H9 (cell line): ENCODE measurements around the gene DCDC1. TPM values are rescaled to one million over a fixed set of nuclear protein-coding genes. Genes with fewer than 3 reads are reported as not detected.

ENCODE experiments used
- DNase-seq: peaks from one replicate; pipeline ENCODE4 v3.0.0-alpha.2; 2017
- H2AFZ ChIP-seq: one replicate; pipeline ENCODE4 v1.6.1; 2013; ENCODE audit warnings: mild to moderate bottlenecking, low read length, control low read depth, moderate library complexity
- H2AK5ac ChIP-seq: 2 replicates; pipeline ENCODE4 v1.6.1; 2013; ENCODE audit warnings: low read length, control low read depth, mixed read lengths; ENCODE audit not compliant: insufficient read length
- H2BK120ac ChIP-seq: one replicate; pipeline ENCODE4 v1.6.1; 2013; ENCODE audit warnings: low read depth, mild to moderate bottlenecking, low read length, control low read depth, inconsistent platforms; ENCODE audit not compliant: poor library complexity, severe bottlenecking
- H2BK12ac ChIP-seq: 2 replicates; pipeline ENCODE4 v1.6.1; 2013; ENCODE audit warnings: low read length, control low read depth, mixed read lengths, low read depth; ENCODE audit not compliant: insufficient read length
- H2BK15ac ChIP-seq: 2 replicates; pipeline ENCODE4 v1.6.1; 2013; ENCODE audit warnings: low read depth, low read length, control low read depth
- H2BK20ac ChIP-seq: one replicate; pipeline ENCODE4 v1.6.1; 2013; ENCODE audit warnings: low read depth, mild to moderate bottlenecking, low read length, control low read depth, inconsistent platforms; ENCODE audit not compliant: poor library complexity, severe bottlenecking
- H2BK5ac ChIP-seq: 2 replicates; pipeline ENCODE4 v1.6.1; 2013; ENCODE audit warnings: low read length, control low read depth, mixed read lengths; ENCODE audit not compliant: insufficient read length
- H3K14ac ChIP-seq: 2 replicates; pipeline ENCODE4 v1.6.1; 2013; ENCODE audit warnings: low read length, control low read depth; ENCODE audit not compliant: insufficient read depth
- H3K18ac ChIP-seq: 2 replicates; pipeline ENCODE4 v1.6.1; 2013; ENCODE audit warnings: low read depth, mild to moderate bottlenecking, mixed read lengths, low read length, control low read depth; ENCODE audit not compliant: insufficient read length
- H3K23ac ChIP-seq: 2 replicates; pipeline ENCODE4 v1.6.1; 2013; ENCODE audit warnings: low read length, control low read depth, mixed read lengths, low read depth; ENCODE audit not compliant: insufficient read length
- H3K23me2 ChIP-seq: 2 replicates; pipeline ENCODE4 v1.6.1; 2013; ENCODE audit warnings: low read depth, mild to moderate bottlenecking, mixed read lengths, low read length, control low read depth; ENCODE audit not compliant: insufficient read length, poor library complexity, severe bottlenecking
- H3K27ac ChIP-seq: 2 replicates; pipeline ENCODE4 v1.5.1; 2013; ENCODE audit warnings: low read length, control low read depth, mixed read lengths, low read depth; ENCODE audit not compliant: insufficient read length
- H3K27me3 ChIP-seq: 2 replicates; pipeline ENCODE4 v1.6.1; 2013; ENCODE audit warnings: low read length, control low read depth, inconsistent platforms; ENCODE audit not compliant: insufficient read depth
- H3K4ac ChIP-seq: 2 replicates; pipeline ENCODE4 v1.6.1; 2013; ENCODE audit warnings: low read depth, mild to moderate bottlenecking, control low read depth, inconsistent platforms, low read length, moderate library complexity
- H3K4me1 ChIP-seq: 2 replicates; pipeline ENCODE4 v1.6.1; 2013; ENCODE audit warnings: low read length, control low read depth, inconsistent platforms; ENCODE audit not compliant: insufficient read depth
- H3K4me2 ChIP-seq: 2 replicates; pipeline ENCODE4 v1.6.1; 2013; ENCODE audit warnings: low read length, control low read depth, mixed read lengths; ENCODE audit not compliant: insufficient read length, insufficient read depth
- H3K56ac ChIP-seq: 2 replicates; pipeline ENCODE4 v1.6.1; 2013; ENCODE audit warnings: low read depth, mild to moderate bottlenecking, mixed read lengths, low read length, control low read depth; ENCODE audit not compliant: insufficient read length
- H3K79me1 ChIP-seq: 2 replicates; pipeline ENCODE4 v1.6.1; 2013; ENCODE audit warnings: low read depth, mild to moderate bottlenecking, moderate library complexity, low read length, control low read depth, inconsistent platforms; ENCODE audit not compliant: insufficient read depth, poor library complexity, severe bottlenecking
- H3K79me2 ChIP-seq: 2 replicates; pipeline ENCODE4 v1.6.1; 2013; ENCODE audit warnings: low read length, control low read depth, inconsistent platforms; ENCODE audit not compliant: insufficient read depth
- H3K9ac ChIP-seq: 2 replicates; pipeline ENCODE4 v1.6.1; 2013; ENCODE audit warnings: low read length, control low read depth, mixed read lengths; ENCODE audit not compliant: insufficient read length; ENCODE audit errors: extremely low read depth
- H3K9me3 ChIP-seq: one replicate; pipeline ENCODE4 v1.6.1; 2013; ENCODE audit warnings: low read depth, low read length, inconsistent platforms; ENCODE audit not compliant: control insufficient read depth
- H3T11ph ChIP-seq: one replicate; pipeline ENCODE4 v1.6.1; 2013; ENCODE audit warnings: mild to moderate bottlenecking, low read length, control low read depth, inconsistent platforms
- H4K20me1 ChIP-seq: one replicate; pipeline ENCODE4 v1.6.1; 2013; ENCODE audit not compliant: control insufficient read depth, insufficient read length, insufficient read depth
- H4K5ac ChIP-seq: 2 replicates; pipeline ENCODE4 v1.6.1; 2013; ENCODE audit warnings: low read depth, mild to moderate bottlenecking, mixed read lengths, low read length, control low read depth; ENCODE audit not compliant: insufficient read length
- H4K8ac ChIP-seq: replicated peaks from 2 replicates; pipeline ENCODE4 v1.6.1; 2013; ENCODE audit warnings: low read length, control low read depth, mixed read lengths, low read depth; ENCODE audit not compliant: insufficient read length
- H4K91ac ChIP-seq: 2 replicates; pipeline ENCODE4 v1.6.1; 2013; ENCODE audit warnings: low read depth, mild to moderate bottlenecking, moderate library complexity, mixed read lengths, low read length, control low read depth; ENCODE audit not compliant: insufficient read length
- H3K27ac Mint-ChIP-seq, 3 experiments: 2 replicates in 2 of 3; 3 replicates in 1 of 3; pipeline ENCODE4 v1.8.0; 2020 to 2021; ENCODE audit warnings: mixed read lengths in 3 of 3, mild to moderate bottlenecking in 1 of 3, moderate library complexity in 1 of 3
- H3K27me3 Mint-ChIP-seq: 2 replicates; pipeline ENCODE4 v1.8.0; 2021; ENCODE audit warnings: low read depth, mild to moderate bottlenecking, moderate library complexity, mixed read lengths
- H3K36me3 Mint-ChIP-seq, 3 experiments: 2 replicates in 2 of 3; 3 replicates in 1 of 3; pipeline ENCODE4 v1.8.0; 2020 to 2021; ENCODE audit warnings: low read depth in 3 of 3, mixed read lengths in 3 of 3; ENCODE audit not compliant: insufficient read depth in 1 of 3
- H3K4me1 Mint-ChIP-seq, 2 experiments: 2 replicates each; pipeline ENCODE4 v1.8.0; 2020; ENCODE audit warnings: mixed read lengths in 2 of 2
- H3K4me3 Mint-ChIP-seq, 2 experiments: 2 replicates in 1 of 2; 3 replicates in 1 of 2; pipeline ENCODE4 v1.8.0; 2020 to 2021; ENCODE audit warnings: mild to moderate bottlenecking in 2 of 2, mixed read lengths in 2 of 2, moderate library complexity in 1 of 2
- H3K9me3 Mint-ChIP-seq, 2 experiments: 2 replicates in 1 of 2; 3 replicates in 1 of 2; pipeline ENCODE4 v1.8.0; 2020; ENCODE audit warnings: mild to moderate bottlenecking in 2 of 2, mixed read lengths in 2 of 2, moderate library complexity in 1 of 2
- CTCF ChIP-seq: fragments of 200-600 bp; sonication (generic); conservative IDR thresholded peaks from 3 replicates; pipeline ENCODE4 v1.8.0; 2021; ENCODE audit warnings: antibody characterized with exemption, mild to moderate bottlenecking
- WGBS: extraction: QIAGEN DNeasy Blood & Tissue Kit; methylation state at CpG from one replicate; pipeline ENCODE4 v1.1.7; 2013; ENCODE audit warnings: missing lambda C conversion rate, low lambda C conversion rate, mixed read lengths; ENCODE audit not compliant: insufficient read length; ENCODE audit errors: extremely low coverage; 5-methylcytosine and 5-hydroxymethylcytosine counted together
- total RNA-seq: library from RNA; stranded (reverse); gene quantifications from 2 replicates; pipeline ENCODE4 v1.2.1, GENCODE V29; 2021

Gene DCDC1
- total RNA-seq, 1 experiment from 2014 or later: 0.09 TPM

- DNase-seq: no peak
- no peaks in the 10 kb centered on the region for H4K20me1 ChIP-seq
- H4K5ac ChIP-seq: no peak overlapping the region
- Mint-ChIP-seq H3K9me3 (peaks cover 23 to 30% of the 10 kb centered on the region in 2 experiments), H3K36me3 (peaks cover 0 to 28% (median 1%) of the 10 kb centered on the region in 3 experiments; a peak in 5 of 7 replicates), H3K27me3 (no peaks in the 10 kb centered on the region), H3K4me3 (no peak overlapping the region), H3K4me1 (no peaks in the 10 kb centered on the region), H3K27ac (no peak overlapping the region)
- no peak overlapping the region for H2AK5ac ChIP-seq
- no peak overlapping the region for H3T11ph ChIP-seq
- no peak overlapping the region for H3K9ac ChIP-seq
- no peak overlapping the region for H3K14ac ChIP-seq
- no peak overlapping the region for H3K18ac ChIP-seq
- H3K4me1 ChIP-seq: no peaks in the 10 kb centered on the region
- no peaks in the 10 kb centered on the region for H3K23me2 ChIP-seq
- no peaks in the 10 kb centered on the region for H3K9me3 ChIP-seq
- no peak overlapping the region for H2BK15ac ChIP-seq
- H2AFZ ChIP-seq: no peak overlapping the region
- H3K27ac ChIP-seq: no peak overlapping the region
- H4K8ac ChIP-seq: no peak overlapping the region
- no peaks in the 10 kb centered on the region for H3K79me2 ChIP-seq
- no peak overlapping the region for H3K56ac ChIP-seq
- H3K27me3 ChIP-seq: no peaks in the 10 kb centered on the region
- no peak overlapping the region for H2BK20ac ChIP-seq
- no peak overlapping the region for H3K4me2 ChIP-seq
- no peak overlapping the region for H2BK120ac ChIP-seq
- no peaks in the 10 kb centered on the region for H3K79me1 ChIP-seq
- TF ChIP-seq CTCF: no peak
- H2BK12ac ChIP-seq: no peak overlapping the region
- no peak overlapping the region for H3K23ac ChIP-seq
- H3K4ac ChIP-seq: no peak overlapping the region
- H4K91ac ChIP-seq: no peak overlapping the region
- H2BK5ac ChIP-seq: no peak overlapping the region
- WGBS: no CpG with 5 or more reads among the region's 8 CpGs
Measured at GRCh38 chr11:31173926-31174680, 195.4 kb downstream of the DCDC1 start.
